WERI-Rb-1 (cell line): ENCODE data around the gene COL5A1.

Experiments used
- DNase-seq: peaks from one replicate; pipeline ENCODE4 v3.0.0-alpha.2; 2020
- H3K27ac ChIP-seq: fragments of 250-450 bp; sonication (Bioruptor Pico); 2 replicates; pipeline ENCODE4 v1.5.1; 2020; ENCODE audit warnings: mild to moderate bottlenecking, moderate library complexity
- H3K27me3 ChIP-seq: fragments of 250-450 bp; sonication (Bioruptor Pico); 2 replicates; pipeline ENCODE4 v1.5.1; 2021; ENCODE audit warnings: mild to moderate bottlenecking, low read depth, moderate library complexity; ENCODE audit not compliant: insufficient read depth, severe bottlenecking
- H3K36me3 ChIP-seq: fragments of 250-450 bp; sonication (Bioruptor Pico); 2 replicates; pipeline ENCODE4 v1.5.1; 2020; ENCODE audit warnings: mild to moderate bottlenecking, moderate library complexity
- H3K4me3 ChIP-seq: 2 replicates; pipeline ENCODE4 v1.5.1; 2011; ENCODE audit warnings: low read depth, mild to moderate bottlenecking, control low read depth, low read length
- H3K9me3 ChIP-seq: fragments of 250-450 bp; sonication (Bioruptor Pico); 2 replicates; pipeline ENCODE4 v1.5.1; 2021; ENCODE audit warnings: mild to moderate bottlenecking, moderate library complexity; ENCODE audit not compliant: severe bottlenecking
- CTCF ChIP-seq: IDR thresholded peaks from 2 replicates; pipeline ENCODE4 v1.5.1; 2011; ENCODE audit warnings: low read depth, mild to moderate bottlenecking, control low read depth, inconsistent platforms, low read length

COL5A1 gene

GRCh38 chr9:134655101-134655500, 13.5 kb downstream of the COL5A1 start:
- Histone ChIP-seq H3K4me3 (no peak overlapping the region), H3K27ac (no peak overlapping the region), H3K27me3 (no peaks in the 10 kb centered on the region), H3K9me3 (no peaks in the 10 kb centered on the region), H3K36me3 (no peaks in the 10 kb centered on the region)
- TF ChIP-seq CTCF: no peak
- no peak for DNase-seq

- TF ChIP-seq CTCF: no peak
- H3K4me3 ChIP-seq: no peak overlapping the region
- H3K27ac ChIP-seq: no peak overlapping the region
- H3K36me3 ChIP-seq: no peaks in the 10 kb centered on the region
- no peaks in the 10 kb centered on the region for H3K27me3 ChIP-seq
- H3K9me3 ChIP-seq: peaks cover 5% of the 10 kb centered on the region
- DNase-seq: no peak
These were observed 14.2 kb downstream of the COL5A1 start for GRCh38 chr9:134655586-134656333.

- peaks cover 7% of the 10 kb centered on the region for H3K9me3 ChIP-seq
- H3K27ac ChIP-seq: no peak overlapping the region
- TF ChIP-seq CTCF: peak; percentile 46
- H3K36me3 ChIP-seq: no peaks in the 10 kb centered on the region
- H3K4me3 ChIP-seq: no peak overlapping the region
- DNase-seq: peak; percentile 50
- H3K27me3 ChIP-seq: no peaks in the 10 kb centered on the region
These were observed 14.9 kb downstream of the COL5A1 start for GRCh38 chr9:134656334-134657006.

DNA sequence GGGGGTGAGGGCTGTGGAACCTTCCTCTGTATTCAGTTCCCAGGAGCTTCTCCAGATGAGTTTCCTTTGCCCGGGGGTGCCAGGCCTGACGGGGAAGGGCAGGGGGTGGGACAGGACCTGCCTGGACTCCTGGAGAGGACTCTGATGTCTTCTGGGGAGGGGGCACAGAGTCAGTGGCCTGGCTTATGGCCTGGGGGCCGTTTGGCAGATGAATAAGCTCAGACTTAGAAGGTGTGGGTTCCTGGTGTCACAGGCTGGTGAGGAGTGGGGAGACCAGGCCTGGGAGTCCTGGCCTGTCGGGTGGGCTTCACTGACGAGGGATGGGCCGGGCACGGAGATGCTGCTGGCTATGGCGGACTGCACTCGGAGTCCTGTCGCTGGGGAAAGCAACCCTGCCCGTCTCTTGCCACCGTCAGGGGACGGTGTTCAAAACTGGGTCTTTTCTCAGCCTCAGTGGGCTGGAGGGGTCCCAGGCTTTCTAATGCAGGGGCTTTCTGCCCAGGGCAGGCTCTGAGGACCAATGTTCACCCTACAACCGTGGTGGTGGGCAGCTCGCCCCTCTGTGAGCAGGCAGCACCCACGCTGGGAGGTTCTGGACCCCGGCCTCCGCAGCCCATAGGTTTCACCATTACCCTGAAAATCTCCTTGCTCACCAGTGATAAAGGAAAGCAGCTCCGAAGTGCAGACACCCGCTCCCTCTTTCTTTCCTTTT, 16.2 kb downstream of the COL5A1 start:
- no peaks in the 10 kb centered on the region for H3K27me3 ChIP-seq
- no peak for TF ChIP-seq CTCF
- no peak overlapping the region for H3K4me3 ChIP-seq
- peaks cover 7% of the 10 kb centered on the region for H3K9me3 ChIP-seq
- no peak for DNase-seq
- H3K27ac ChIP-seq: peak overlapping the region; percentile 39; the same call in 1 of the 2 replicates
- H3K36me3 ChIP-seq: no peaks in the 10 kb centered on the region

DNA sequence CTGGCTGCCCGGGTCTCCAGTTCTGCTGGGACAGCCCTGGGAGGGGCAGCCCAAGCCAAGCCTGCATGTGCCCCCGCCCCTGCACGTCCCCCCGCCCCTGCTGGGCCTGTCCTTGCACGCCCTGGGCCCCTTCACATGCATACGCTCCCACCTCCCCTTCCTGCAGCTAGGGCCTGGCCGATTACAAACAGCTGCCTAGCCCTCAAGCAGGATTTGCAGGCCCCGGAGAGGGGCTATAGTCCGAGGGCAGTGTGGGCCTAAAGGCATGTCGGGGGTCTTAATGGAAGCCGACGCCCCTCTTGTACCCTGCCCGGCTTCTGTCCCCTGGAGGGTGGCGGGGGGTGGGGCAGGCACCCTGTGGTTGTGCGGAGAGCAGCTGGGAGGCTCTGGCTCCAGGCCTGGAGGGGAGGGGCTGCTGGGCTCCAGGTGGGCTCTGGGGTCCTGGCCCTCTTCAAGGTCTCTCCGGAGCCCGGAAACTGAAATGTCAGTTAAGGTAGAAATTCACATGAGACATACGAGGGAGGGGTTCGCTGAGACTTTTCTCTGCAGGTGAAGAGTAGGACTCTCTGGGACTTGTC, 16.9 kb downstream of the COL5A1 start:
- DNase-seq: peak; percentile 57
- Histone ChIP-seq H3K36me3 (no peaks in the 10 kb centered on the region), H3K27ac (peak overlapping the region; percentile 39; the same call in 1 of the 2 replicates), H3K27me3 (no peaks in the 10 kb centered on the region), H3K9me3 (peaks cover 7% of the 10 kb centered on the region), H3K4me3 (no peak overlapping the region)
- no peak for TF ChIP-seq CTCF
